NCI-H82 treated with DMSO at 0.1 percent for 48 hours (cell line): ENCODE data around the gene EIF3D.
"Not testable (repeated sequence)": the region's sequence is repeated elsewhere in the genome, so short reads cannot be mapped to it uniquely, and the experiment has no call there.

Experiments used
- DNase-seq: peaks from one replicate; lab custom pipeline; 2025; ENCODE audit not compliant: unreplicated experiment; lab: John Stamatoyannopoulos, UW

The EIF3D gene

DNA sequence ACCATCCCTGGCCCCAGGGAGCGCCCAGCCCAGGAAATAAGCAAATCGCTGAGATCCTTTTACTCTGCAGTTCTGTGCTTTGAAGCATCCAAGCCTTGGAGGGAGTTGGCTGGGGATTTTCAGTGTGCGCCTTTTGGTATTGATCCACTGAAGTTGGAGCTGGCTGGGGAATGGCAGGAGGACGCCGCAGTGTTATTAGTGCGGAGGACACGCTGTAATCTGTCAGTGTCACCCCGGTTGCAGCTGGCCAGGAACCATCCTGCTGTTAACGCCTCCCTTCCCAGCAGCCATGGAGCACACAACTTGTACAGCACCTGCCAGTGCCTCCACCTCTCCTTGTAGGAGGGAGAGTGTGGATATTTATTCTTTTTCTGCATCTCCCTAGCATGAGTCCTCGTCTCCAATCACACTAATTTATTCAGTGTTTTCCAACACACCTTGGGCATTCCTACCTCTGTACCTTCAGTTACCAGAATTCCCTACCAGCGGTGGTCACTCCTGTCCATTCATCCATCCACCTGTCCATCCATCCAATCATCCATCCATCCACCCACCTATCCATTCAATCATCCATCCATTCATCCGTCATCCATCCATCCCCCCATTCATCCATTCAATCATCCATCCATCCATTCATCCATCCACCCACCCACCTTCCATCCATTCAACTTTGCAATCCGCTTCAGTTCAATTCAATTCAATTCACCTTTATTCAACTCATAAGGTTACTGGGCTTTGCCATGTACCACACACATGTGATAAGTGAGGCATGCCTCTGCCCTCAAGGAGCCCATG lies 21.9 kb upstream of the EIF3D start:
- DNase-seq: no peak

GRCh38 chr22:36549033-36549432 lies 20.1 kb upstream of the EIF3D start:
- no peak for DNase-seq

DNA sequence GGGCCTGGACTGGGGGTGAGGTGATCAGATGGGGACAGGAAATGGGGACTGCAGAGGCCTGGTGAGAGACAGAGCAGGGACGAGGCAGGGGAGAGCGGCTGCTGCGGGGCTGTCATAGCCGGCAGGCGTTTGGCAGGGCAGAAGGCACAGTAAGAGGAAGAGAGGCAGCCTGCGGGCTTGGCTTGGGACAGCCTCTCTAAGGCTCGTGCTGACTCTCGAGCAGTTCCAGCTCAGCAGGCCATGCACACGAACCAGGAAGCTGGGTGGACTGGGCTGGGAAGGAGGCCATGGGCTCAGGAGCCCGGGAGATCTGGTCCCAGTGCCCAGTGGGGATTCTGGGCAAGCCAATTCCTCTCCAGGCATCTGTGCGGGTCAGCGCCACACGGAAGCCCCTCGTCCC lies 19.6 kb upstream of the EIF3D start:
- DNase-seq: no peak

DNA sequence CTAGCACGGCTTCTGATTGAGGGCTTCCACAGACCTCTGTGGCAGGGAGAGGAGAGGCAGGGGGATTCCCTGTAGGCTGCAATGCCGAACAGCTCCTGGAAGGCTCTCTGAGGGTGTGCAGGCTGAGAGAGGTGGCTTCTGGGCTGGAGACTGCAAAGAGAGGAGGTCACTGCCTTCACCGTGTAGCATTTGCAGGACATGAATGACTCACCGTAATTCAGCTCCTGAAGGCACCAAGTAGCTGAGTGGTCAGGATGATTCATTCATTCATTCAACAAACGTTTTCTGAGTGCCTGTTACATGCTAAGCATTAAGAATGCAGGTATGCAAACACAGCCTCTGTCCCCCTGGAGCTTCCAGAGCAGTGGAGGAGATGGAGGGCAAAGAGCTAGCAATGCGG lies 18.0 kb upstream of the EIF3D start:
- no peak for DNase-seq

GRCh38 chr22:36546092-36546804 lies 17.3 kb upstream of the EIF3D start:
- DNase-seq: peak; percentile 45

GRCh38 chr22:36544107-36544620 lies 15.2 kb upstream of the EIF3D start:
- DNase-seq: no peak

GRCh38 chr22:36541831-36542411 lies 13.0 kb upstream of the EIF3D start:
- DNase-seq: no peak

GRCh38 chr22:36540867-36541642 lies 12.1 kb upstream of the EIF3D start:
- DNase-seq: no peak

GRCh38 chr22:36538529-36538928 lies 9.6 kb upstream of the EIF3D start:
- no peak for DNase-seq

- no peak for DNase-seq
Measured at GRCh38 chr22:36536717-36537116, 7.8 kb upstream of the EIF3D start.

DNA sequence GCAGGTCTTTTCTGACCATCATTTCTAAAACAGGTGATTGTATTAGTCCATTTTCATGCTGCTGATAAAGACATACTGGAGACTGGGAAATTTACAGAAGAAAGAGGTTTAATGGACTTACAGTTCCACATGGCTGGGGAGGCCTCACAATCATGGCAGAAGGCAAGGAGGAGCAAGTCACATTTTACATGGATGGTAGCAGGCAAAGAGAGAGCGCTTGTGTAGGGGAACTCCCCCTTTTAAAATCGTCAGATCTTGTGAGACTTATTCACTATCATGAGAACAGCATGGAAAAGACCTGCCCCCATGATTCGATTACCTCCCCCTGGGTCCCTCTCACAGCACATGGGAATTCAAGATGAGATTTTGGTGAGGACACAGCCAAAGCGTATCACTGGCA lies 4.4 kb upstream of the EIF3D start:
- not testable (repeated sequence) for DNase-seq

GRCh38 chr22:36532466-36532865 lies 3.5 kb upstream of the EIF3D start:
- DNase-seq: no peak

GRCh38 chr22:36528341-36528740 lies 625 bp downstream of the EIF3D start:
- DNase-seq: no peak

GRCh38 chr22:36522662-36523061 lies 6.3 kb downstream of the EIF3D start:
- no peak for DNase-seq

DNA sequence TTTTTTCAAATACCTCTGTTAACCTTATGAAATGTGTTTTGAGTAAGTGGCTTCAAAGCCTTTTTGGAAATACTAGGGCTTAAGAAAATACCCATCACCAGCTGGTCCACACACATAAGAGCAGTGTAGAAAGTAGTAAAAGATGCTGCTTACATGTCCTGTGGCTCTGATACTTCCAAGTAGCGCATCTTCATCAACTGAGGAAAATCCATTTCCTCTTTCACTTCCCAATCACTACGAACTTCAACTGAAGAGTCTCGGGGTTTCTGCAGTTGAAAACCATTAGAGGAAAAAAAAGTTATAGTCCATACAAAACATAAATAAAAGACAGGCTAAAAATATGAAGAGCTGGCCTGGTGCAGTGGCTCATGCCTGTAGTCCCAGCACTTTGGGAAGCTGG lies 8.5 kb downstream of the EIF3D start:
- DNase-seq: no peak

GRCh38 chr22:36519906-36520305 lies 9.1 kb downstream of the EIF3D start:
- DNase-seq: not testable (repeated sequence)

DNA sequence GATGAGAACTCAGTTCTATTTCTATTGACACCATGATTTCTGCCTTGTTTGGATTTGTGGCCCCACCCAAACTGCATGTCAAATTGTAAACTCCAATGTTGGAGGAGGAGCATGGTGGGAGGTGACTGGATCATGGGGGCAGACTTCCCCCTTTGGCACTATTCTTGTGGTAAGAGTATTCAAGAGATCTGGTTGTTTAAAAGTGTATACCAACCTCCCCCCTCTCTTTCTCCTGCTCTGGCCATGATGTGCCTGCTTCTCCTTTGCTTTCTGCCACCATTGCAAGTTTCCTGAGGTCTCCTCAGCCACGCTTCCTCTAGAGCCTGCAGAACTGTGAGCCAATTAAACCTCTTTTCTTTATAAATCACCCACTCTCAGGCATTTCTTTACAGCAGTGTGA lies 14.2 kb downstream of the EIF3D start:
- DNase-seq: no peak

- DNase-seq: no peak
Measured at GRCh38 chr22:36512991-36513390, 16.0 kb downstream of the EIF3D start.

GRCh38 chr22:36512333-36512732 lies 16.6 kb downstream of the EIF3D start:
- no peak for DNase-seq

DNA sequence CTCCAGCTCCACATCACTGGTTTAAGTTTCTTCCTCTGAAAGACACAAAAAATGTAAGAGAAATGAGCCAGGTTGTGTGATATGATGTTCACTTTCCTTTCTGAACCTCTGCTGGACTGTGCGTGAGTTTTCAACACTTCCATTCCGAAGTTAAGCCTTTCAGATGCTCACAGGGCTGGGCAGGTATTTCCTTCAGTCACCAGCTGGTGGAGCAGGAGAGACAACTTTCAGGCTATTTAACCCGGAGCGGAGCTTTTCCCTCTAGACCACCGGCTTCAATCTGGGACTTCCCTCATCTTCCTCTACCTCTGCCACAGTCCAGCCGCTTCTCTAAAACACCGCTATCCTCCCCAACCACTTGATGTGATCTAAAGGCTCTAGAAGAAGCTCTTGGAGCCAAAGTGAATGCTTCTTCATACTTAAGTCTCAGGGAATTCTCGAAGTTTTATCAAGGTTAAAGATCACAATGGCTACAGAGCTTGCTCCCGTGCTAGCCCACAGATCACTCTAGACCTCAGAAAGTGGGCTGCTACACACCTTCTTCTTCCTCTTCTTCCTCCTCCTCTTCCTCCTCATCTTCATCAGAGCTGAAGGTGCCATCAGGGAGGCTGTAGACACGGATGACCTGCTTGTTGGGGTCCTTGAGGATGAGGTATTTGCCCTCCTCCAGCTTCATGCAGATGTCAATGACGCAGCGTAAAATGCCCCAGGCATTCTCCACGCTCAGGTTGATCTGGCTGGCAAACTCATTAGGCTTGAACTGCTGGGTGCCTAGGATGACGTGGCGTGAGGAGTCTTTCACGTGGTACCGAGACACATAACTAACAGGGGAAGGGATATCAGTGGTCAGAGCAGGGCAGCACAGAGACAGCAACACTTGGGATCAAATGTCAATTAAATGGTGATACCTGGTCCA lies 17.7 kb downstream of the EIF3D start:
- peak; percentile 0 for DNase-seq
